Sigmoid colon (tissue), 7 donors: ENCODE data around the gene STEAP3. TPM values are rescaled to one million over a fixed set of nuclear protein-coding genes. Genes with fewer than 3 reads are reported as not detected.

Experiments used
- DNase-seq: peaks from one replicate; pipeline ENCODE4 v3.0.0-alpha.2; 2019
- H3K27ac ChIP-seq, 4 donors: fragments of 200-600 bp; sonication (generic); one replicate each; pipeline ENCODE4 v1.5.1; 2016 to 2019; ENCODE audit warnings: mild to moderate bottlenecking in 1 of 4
- H3K27me3 ChIP-seq, 3 donors: fragments of 200-600 bp; sonication (generic); one replicate each; pipeline ENCODE4 v1.5.1; 2019; ENCODE audit warnings: mild to moderate bottlenecking in 1 of 3
- H3K36me3 ChIP-seq, 4 donors: fragments of 200-600 bp; sonication (generic); one replicate each; pipeline ENCODE4 v1.5.1; 2016 to 2019
- H3K4me1 ChIP-seq, 4 donors: fragments of 200-600 bp; sonication (generic); one replicate each; pipeline ENCODE4 v1.5.1; 2017 to 2019
- H3K4me3 ChIP-seq, 4 donors: fragments of 200-600 bp; sonication (generic); one replicate each; pipeline ENCODE4 v1.5.1; 2017 to 2019; ENCODE audit warnings: mild to moderate bottlenecking in 2 of 4, moderate library complexity in 1 of 4
- H3K9me3 ChIP-seq, 4 donors: fragments of 200-600 bp in 3 of 4; sonication (generic) in 3 of 4; one replicate each; pipeline versions ENCODE4 v1.5.1 to v1.6.1; 2013 to 2019
- CTCF ChIP-seq, 4 experiments: fragments of 450-650 bp in 3 of 4; fragments of 200-600 bp in 1 of 4; IDR thresholded peaks; one replicate each; pipeline ENCODE4 v1.5.1; 2016 to 2019; ENCODE audit warnings: antibody characterized with exemption in 4 of 4, mild to moderate bottlenecking in 3 of 4, moderate library complexity in 2 of 4
- EP300 ChIP-seq, 4 donors: sonication (generic); formaldehyde crosslinking; IDR thresholded peaks; one replicate each; pipeline ENCODE4 v1.6.1; 2017; ENCODE audit warnings: antibody characterized with exemption in 4 of 4
- POLR2A ChIP-seq, 2 donors: fragments of 450-650 bp; IDR thresholded peaks; one replicate each; pipeline ENCODE4 v1.6.1; 2016; ENCODE audit warnings: antibody characterized with exemption in 2 of 2, mild to moderate bottlenecking in 2 of 2, moderate library complexity in 2 of 2
- POLR2AphosphoS5 ChIP-seq, 4 donors: sonication (generic); formaldehyde crosslinking; IDR thresholded peaks; one replicate each; pipeline ENCODE4 v1.6.1; 2017; ENCODE audit warnings: antibody characterized with exemption in 4 of 4
- WGBS, 2 donors: extraction: QIAGEN DNeasy Blood & Tissue Kit; methylation state at CpG; one replicate each; pipeline ENCODE4 v1.1.7; 2013; 5-methylcytosine and 5-hydroxymethylcytosine counted together
- intact Hi-C: fragments of 100-400 bp; cut with DNase I; formaldehyde crosslinking; loops from one replicate; pipeline ENCODE4 v1.15.1; 2023
- polyA plus RNA-seq, 3 donors: library from polyadenylated mRNA; stranded (reverse); fragments of 200-250 nt; gene quantifications; one replicate each; pipeline ENCODE4 v1.2.3, GENCODE V29; 2013
- total RNA-seq, 4 donors: library from RNA; depleted of rRNA; stranded (reverse); fragments of >200 nt; gene quantifications; one replicate each; pipeline ENCODE4 v1.1.0, GENCODE V29; 2016
- donor health status: healthy with polysubstance abuse.
- donor health status: Bipolar disorder and iron deficiency.
- donor health status: healthy.

The STEAP3 gene
- total and polyA plus RNA-seq, 7 donors: 1.4 to 16.4 (median 2.8) TPM

- intact Hi-C loops: no loop called here
- H3K4me1 ChIP-seq: peaks cover 0 to 22% (median 16%) of the 10 kb centered on the region in 4 donors
- WGBS, 2 donors: 94 to 95% methylated on average over 5 of the region's 5 CpGs
- no peak overlapping the region for H3K27ac ChIP-seq
- no peaks in the 10 kb centered on the region for H3K36me3 ChIP-seq
- H3K9me3 ChIP-seq: no peaks in the 10 kb centered on the region
- no peak for TF ChIP-seq CTCF (IDR thresholded peaks at IDR 0.05)
- TF ChIP-seq POLR2AphosphoS5 (IDR thresholded peaks at IDR 0.05): no peak
- no peak for TF ChIP-seq EP300 (IDR thresholded peaks at IDR 0.05)
- TF ChIP-seq POLR2A (IDR thresholded peaks at IDR 0.05): no peak
- H3K27me3 ChIP-seq: no peaks in the 10 kb centered on the region
- no peak for DNase-seq
- H3K4me3 ChIP-seq: no peak overlapping the region
Observed at GRCh38 chr2:119251652-119252051, 28.0 kb downstream of the STEAP3 start.

- Histone ChIP-seq H3K36me3 (no peaks in the 10 kb centered on the region), H3K4me1 (peaks cover 0 to 22% (median 16%) of the 10 kb centered on the region in 4 donors), H3K4me3 (no peak overlapping the region), H3K9me3 (no peaks in the 10 kb centered on the region), H3K27ac (peak overlapping the region in 1 of 4 donors; percentile 49), H3K27me3 (no peaks in the 10 kb centered on the region)
- no peak for TF ChIP-seq POLR2AphosphoS5 (IDR thresholded peaks at IDR 0.05)
- no peak for TF ChIP-seq CTCF (IDR thresholded peaks at IDR 0.05)
- intact Hi-C loops: no loop called here
- WGBS, 2 donors: 77 to 82% methylated on average over 12 of the region's 12 CpGs
- DNase-seq: no peak
Observed at GRCh38 chr2:119252186-119253113, 28.8 kb downstream of the STEAP3 start.

- H3K27ac ChIP-seq: peak overlapping the region in 1 of 4 donors; percentile 49
Observed at GRCh38 chr2:119253114-119253702, 29.6 kb downstream of the STEAP3 start.

More at GRCh38 chr2:119253114-119253702, 29.6 kb downstream of the STEAP3 start:
- intact Hi-C loops: no loop called here
- 65 to 68% methylated on average over 2 of the region's 2 CpGs for WGBS, 2 donors
- no peak overlapping the region for H3K4me3 ChIP-seq
- no peaks in the 10 kb centered on the region for H3K27me3 ChIP-seq
- no peak for DNase-seq
- H3K4me1 ChIP-seq: peaks cover 0 to 22% (median 16%) of the 10 kb centered on the region in 4 donors
- TF ChIP-seq POLR2AphosphoS5 (IDR thresholded peaks at IDR 0.05): no peak
- no peak for TF ChIP-seq POLR2A (IDR thresholded peaks at IDR 0.05)
- no peak for TF ChIP-seq EP300 (IDR thresholded peaks at IDR 0.05)
- TF ChIP-seq CTCF (IDR thresholded peaks at IDR 0.05): no peak
- H3K36me3 ChIP-seq: no peaks in the 10 kb centered on the region
- H3K9me3 ChIP-seq: no peaks in the 10 kb centered on the region
